Hematopoietic multipotent progenitor cell treated with erythropoietin and hydrocortisone succinate and interleukin-3 and kit ligand, for 8 days (in vitro differentiated cells): ENCODE data around the gene CD226.
"Not testable (repeated sequence)": the region's sequence is repeated elsewhere in the genome, so short reads cannot be mapped to it uniquely, and the experiment has no call there.

Experiments used
- DNase-seq: peaks from one replicate; pipeline ENCODE4 v3.0.0-alpha.2; 2015

Gene CD226

GRCh38 chr18:69956057-69956456 lies 8.4 kb upstream of the CD226 start:
- no peak for DNase-seq

DNA sequence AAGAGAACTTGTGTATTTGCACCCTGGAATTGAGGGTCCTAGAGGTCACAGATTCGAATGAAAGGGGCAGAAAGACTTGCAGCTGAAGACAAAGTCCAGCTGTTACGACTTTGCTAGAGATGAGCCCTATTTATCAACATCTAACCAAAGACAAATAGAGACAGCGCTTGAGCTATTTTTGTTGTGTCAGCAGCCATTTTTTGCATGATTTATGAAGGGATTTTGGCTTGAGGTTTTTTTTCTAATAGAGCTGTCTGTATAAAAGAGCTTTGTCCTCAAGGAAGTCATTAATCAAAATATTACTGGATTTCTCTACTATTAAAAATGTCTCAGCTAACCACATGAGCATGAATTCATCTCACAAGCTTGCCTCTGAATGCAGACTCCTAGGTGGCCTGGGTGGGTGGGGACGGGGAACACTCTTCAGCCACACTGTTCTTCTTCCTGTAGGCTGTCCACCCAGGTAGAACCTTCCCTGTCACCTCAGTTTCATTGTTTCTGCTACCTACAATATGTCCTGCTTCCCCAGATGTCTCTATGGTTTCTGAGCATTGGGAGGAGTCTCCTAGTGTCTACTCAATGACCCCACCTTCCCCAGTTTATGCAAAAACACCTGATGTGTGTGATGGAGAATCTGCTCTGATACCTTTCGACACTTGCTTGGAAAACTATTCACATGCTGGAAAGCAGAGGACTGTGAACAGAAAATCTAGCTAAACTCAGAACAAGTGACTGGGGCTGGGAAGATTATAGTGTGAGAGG lies 7.2 kb upstream of the CD226 start:
- no peak for DNase-seq

GRCh38 chr18:69953191-69953590 lies 5.5 kb upstream of the CD226 start:
- no peak for DNase-seq

GRCh38 chr18:69951182-69951581 lies 3.5 kb upstream of the CD226 start:
- DNase-seq = no peak

GRCh38 chr18:69949538-69949936 lies 1.9 kb upstream of the CD226 start:
- DNase-seq = no peak

GRCh38 chr18:69948919-69949537 lies 1.4 kb upstream of the CD226 start:
- DNase-seq = no peak

- no peak for DNase-seq
Measured at GRCh38 chr18:69948256-69948655, 583 bp upstream of the CD226 start.

- no peak for DNase-seq
Measured at GRCh38 chr18:69946608-69947155, 991 bp downstream of the CD226 start.

- no peak for DNase-seq
Measured at GRCh38 chr18:69945220-69946114, 2.2 kb downstream of the CD226 start.

GRCh38 chr18:69944436-69944835 lies 3.2 kb downstream of the CD226 start:
- DNase-seq = no peak

GRCh38 chr18:69943021-69943420 lies 4.7 kb downstream of the CD226 start:
- no peak for DNase-seq

DNA sequence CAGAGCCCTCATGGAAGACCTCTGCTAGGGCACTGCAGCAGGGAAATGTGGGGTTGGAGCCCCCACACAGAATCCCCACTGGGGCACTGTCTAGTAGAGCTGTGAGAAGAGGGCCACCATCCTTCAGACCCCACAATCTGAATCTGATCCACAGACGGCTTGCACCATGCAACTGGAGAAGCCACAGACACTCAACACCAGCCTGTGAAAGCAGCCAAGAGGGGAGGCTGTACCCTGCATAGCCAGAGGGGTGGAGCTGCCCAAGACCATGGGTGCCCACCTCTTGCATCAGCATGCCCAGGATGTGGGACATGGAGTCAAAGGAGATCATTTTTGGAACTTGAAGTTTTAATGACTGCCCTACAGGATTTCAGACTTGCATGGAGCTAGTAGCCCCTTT lies 6.5 kb downstream of the CD226 start:
- DNase-seq = no peak

GRCh38 chr18:69939812-69940211 lies 7.9 kb downstream of the CD226 start:
- not testable (repeated sequence) for DNase-seq

DNA sequence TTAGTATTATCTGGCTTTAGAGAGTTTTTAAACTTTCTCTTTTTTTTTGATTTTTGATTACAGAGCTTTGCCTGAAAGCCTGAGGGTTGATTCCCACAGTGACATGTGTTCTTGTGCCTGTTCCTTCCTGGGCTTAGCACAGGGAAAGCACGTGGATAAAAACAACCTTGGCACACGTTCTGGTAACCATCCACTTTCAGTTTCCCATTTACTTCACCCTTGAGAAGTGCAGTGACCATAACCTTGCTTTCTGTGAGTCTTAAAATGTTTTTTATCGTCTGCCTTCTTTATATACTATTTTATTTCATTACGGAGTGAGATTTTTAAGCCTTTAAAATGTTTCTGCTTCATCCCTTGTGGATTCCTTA lies 11.5 kb downstream of the CD226 start:
- no peak for DNase-seq

- no peak for DNase-seq
Measured at GRCh38 chr18:69935319-69936190, 12.1 kb downstream of the CD226 start.

- DNase-seq = no peak
Measured at GRCh38 chr18:69934601-69935265, 12.9 kb downstream of the CD226 start.

DNA sequence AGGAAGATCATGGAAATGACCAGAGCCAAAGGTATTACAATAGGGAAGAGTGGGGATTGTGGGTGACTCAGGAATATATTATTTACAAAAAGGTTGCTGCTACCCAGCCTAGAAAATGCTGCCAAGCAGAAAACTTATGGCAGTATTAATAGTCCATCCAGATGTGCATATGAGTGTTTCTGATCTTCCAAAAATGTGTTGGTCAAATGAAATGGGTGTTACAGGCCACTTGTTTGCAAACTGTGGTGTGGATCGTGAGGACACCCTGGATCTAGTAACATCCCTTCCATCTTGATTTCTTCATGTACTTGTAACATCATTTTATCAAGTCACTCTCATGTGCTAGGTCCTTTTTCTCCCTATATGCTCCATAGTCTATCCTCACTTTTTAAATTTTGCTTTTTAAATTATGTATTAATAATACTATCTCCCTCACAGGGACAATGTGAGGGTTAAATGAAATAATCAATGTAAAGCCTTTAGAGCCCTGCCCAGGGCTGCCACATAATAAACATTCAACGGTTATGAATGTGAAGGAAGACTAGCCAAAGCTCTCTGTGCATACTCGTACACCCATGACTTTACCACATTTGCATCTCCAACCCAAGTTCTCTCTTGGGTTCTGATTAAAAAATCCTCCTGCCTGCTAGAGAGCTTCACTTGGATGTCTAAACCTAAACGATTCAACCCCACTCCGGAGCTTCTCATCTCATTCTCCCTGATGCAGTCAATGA lies 18.5 kb downstream of the CD226 start:
- DNase-seq = no peak

DNA sequence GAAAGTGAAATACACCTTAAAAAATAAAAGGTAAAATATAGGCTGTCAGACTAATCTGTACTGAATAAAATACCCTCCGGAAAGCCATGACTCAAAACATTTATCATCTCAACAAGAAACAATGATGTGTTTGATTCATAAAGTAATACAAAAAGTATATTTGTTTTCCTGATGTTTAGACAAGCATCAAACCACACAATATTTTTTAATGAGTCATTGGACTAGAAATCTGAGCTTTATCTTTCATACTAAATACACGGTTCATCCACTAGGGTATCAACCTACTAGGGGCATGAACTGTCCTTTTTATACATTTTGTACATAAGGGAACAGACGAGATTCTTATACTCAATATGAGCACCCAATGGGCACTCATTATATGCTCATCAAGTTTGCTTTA lies 31.3 kb downstream of the CD226 start:
- DNase-seq = no peak

DNA sequence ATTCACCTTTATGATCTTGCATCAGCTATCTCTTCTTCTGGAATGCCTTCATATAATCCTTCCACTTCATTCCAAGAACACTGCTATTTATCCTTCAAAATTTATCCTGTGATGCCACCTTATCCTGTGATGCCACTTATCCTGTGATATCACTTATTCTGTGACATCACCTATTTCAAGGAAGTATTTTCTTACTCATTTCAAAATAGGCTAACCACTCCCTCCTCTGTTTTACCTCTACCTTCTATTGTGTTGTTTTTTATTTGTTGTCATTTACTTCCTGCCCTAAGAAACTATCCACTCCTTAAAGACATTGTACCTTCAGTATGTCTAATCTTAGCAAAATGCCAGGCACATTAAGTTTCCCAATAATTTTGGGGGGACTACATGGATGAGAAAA lies 38.8 kb downstream of the CD226 start:
- no peak for DNase-seq

GRCh38 chr18:69906765-69907164 lies 40.9 kb downstream of the CD226 start:
- no peak for DNase-seq

DNA sequence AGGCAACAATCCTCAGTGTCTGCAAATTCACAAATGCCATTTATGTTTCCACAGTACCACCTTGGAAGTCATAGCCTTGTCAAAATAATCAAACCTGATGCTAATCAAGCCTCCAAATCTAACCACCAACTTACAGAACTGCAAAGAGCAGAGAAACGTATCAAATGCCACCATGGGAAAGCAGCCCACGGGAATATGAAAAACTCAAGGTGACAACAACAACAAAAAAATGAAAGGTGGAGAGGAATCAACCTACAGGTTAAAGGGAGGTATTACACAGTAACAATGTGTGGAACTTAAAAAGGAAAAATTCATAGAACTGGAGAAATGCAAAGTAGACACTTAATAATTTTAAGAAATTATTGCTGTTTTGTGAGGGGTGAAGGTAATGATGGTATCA lies 46.7 kb downstream of the CD226 start:
- no peak for DNase-seq
